OCI-LY7 (cell line): ENCODE results near the gene STX16.

Source experiments
- CTCF ChIP-seq: fragments of 200-600 bp; sonication (generic); conservative IDR thresholded peaks from 2 replicates; pipeline ENCODE4 v1.5.1; 2014; ENCODE audit warnings: mild to moderate bottlenecking, antibody characterized with exemption, low read length, moderate library complexity, mixed read lengths
- EZH2phosphoT487 ChIP-seq: fragments of 200-600 bp; sonication (generic); IDR thresholded peaks from 2 replicates; pipeline ENCODE4 v1.6.1; 2018; ENCODE audit warnings: low read depth, borderline replicate concordance, mild to moderate bottlenecking, mixed run types, antibody characterized with exemption, low read length, moderate library complexity, mixed read lengths

DNA sequence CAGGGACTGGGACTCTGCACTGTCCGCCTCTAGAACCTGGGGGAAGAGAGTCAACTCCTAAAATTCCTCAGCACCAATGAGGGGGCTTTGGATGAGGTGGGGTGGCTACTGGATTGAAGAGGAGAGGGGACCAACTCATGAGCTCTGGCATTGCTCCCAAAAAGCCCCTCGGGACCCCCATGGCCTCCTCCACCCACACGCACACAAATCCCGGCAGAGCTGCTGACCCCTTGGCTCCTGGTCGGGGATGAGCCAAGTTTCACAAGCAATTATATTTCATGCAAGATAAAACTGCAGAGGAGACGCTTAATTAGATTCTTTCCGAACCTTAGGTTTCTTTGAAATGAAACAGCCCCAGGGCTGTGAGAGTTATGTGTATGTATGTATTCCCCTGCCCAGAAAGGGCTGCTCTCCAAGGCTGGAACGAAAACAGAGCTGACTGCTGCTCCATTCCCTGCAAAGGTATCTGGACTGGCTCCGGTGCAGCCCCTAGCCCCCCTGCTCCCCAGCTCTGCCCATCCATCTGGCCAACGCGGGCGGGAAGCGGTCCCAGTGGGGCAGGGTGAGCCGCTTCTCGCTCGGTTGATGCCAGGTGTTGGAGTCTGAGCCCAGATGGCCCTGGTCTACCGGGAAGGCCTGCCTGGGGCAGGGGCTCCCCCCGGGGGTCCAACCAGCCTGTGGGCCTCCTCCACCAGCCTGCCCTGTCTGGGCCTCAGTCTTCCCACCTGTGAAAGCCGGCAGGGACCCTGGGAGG lies 46.8 kb upstream of the STX16 start:
- TF ChIP-seq CTCF (no peak), EZH2phosphoT487 (no peak)
